Thyroid gland (tissue), 4 donors: Measurements from ENCODE around the gene NBPF26. TPM values are rescaled to one million over a fixed set of nuclear protein-coding genes. Genes with fewer than 3 reads are reported as not detected.
A peak's percentile ranks its signal among the peaks of the same experiment; 100 is the strongest.
"Not testable (repeated sequence)": the region's sequence is repeated elsewhere in the genome, so short reads cannot be mapped to it uniquely, and the experiment has no call there.

ENCODE experiments used
- DNase-seq, 2 donors: peaks; one replicate each; pipeline ENCODE4 v3.0.0-alpha.2; 2019
- H3K27ac ChIP-seq, 3 donors: fragments of 200-600 bp; sonication (generic); 1 replicate in 2 of 3; 2 replicates in 1 of 3; pipeline ENCODE4 v1.5.1; 2016 to 2019; ENCODE audit warnings: mild to moderate bottlenecking in 1 of 3, moderate library complexity in 1 of 3
- H3K27me3 ChIP-seq: fragments of 200-600 bp; sonication (generic); one replicate; pipeline ENCODE4 v1.5.1; 2019
- H3K36me3 ChIP-seq, 2 donors: fragments of 200-600 bp; sonication (generic); one replicate each; pipeline ENCODE4 v1.5.1; 2016 to 2019
- H3K4me1 ChIP-seq, 2 donors: fragments of 200-600 bp; sonication (generic); one replicate each; pipeline ENCODE4 v1.5.1; 2017 to 2019
- H3K4me3 ChIP-seq, 3 donors: fragments of 200-600 bp; sonication (generic); replicated peaks in 1 of 3; 1 replicate in 2 of 3; 2 replicates in 1 of 3; pipeline ENCODE4 v1.5.1; 2016; ENCODE audit warnings: mild to moderate bottlenecking in 1 of 3
- H3K9me3 ChIP-seq: fragments of 200-600 bp; sonication (generic); one replicate; pipeline ENCODE4 v1.5.1; 2017
- CTCF ChIP-seq, 6 experiments: fragments of 200-600 bp in 3 of 6; fragments of 450-650 bp in 3 of 6; sonication (generic) in 3 of 6; IDR thresholded peaks; one replicate each; pipeline ENCODE4 v1.5.1; 2016 to 2019; ENCODE audit warnings: antibody characterized with exemption in 6 of 6, mild to moderate bottlenecking in 2 of 6, inconsistent platforms in 1 of 6, moderate library complexity in 1 of 6
- POLR2A ChIP-seq, 2 donors: fragments of 450-650 bp; IDR thresholded peaks; one replicate each; pipeline ENCODE4 v1.6.1; 2017; ENCODE audit warnings: antibody characterized with exemption in 2 of 2, mild to moderate bottlenecking in 2 of 2, moderate library complexity in 1 of 2
- WGBS, 2 donors: methylation state at CpG; one replicate each; pipeline ENCODE4 v1.1.5; 2017; 5-methylcytosine and 5-hydroxymethylcytosine counted together
- intact Hi-C: fragments of 100-400 bp; cut with DNase I; formaldehyde crosslinking; loops from one replicate; pipeline ENCODE4 v1.15.1; 2023
- total RNA-seq, 4 donors: library from RNA; depleted of rRNA; stranded (reverse); fragments of >200 nt; gene quantifications; one replicate each; pipeline ENCODE4 v1.2.3, GENCODE V29; 2016

The NBPF26 gene
- total RNA-seq, 4 donors from 2014 or later: 9.9 to 36.6 (median 22.2) TPM

- H3K4me1 ChIP-seq, H3K27ac ChIP-seq, H3K27me3 ChIP-seq, H3K4me3 ChIP-seq, H3K36me3 ChIP-seq, intact Hi-C loops, H3K9me3 ChIP-seq: not testable (repeated sequence)
- 15% methylated on average over 10 of the region's 10 CpGs; no CpG with 5 or more reads in 1 of the 2 donors for WGBS, 2 donors
- peak in 1 of 2 donors; percentile 34 for DNase-seq
- peak in 1 of 6 experiments; percentile 69 for TF ChIP-seq CTCF (IDR thresholded peaks at IDR 0.05)
Measured at GRCh38 chr1:120811822-120812221, 88.1 kb downstream of the NBPF26 start.

- H3K27ac ChIP-seq, H3K27me3 ChIP-seq, intact Hi-C loops, H3K36me3 ChIP-seq, H3K4me1 ChIP-seq, H3K9me3 ChIP-seq, DNase-seq, H3K4me3 ChIP-seq: not testable (repeated sequence)
- 88% methylated on average over 4 of the region's 4 CpGs; no CpG with 5 or more reads in 1 of the 2 donors for WGBS, 2 donors
Measured at GRCh38 chr1:120825051-120825450, 101.3 kb downstream of the NBPF26 start.

GRCh38 chr1:120826623-120827022 lies 102.9 kb downstream of the NBPF26 start:
- no CpG with 5 or more reads among the region's 4 CpGs for WGBS, 2 donors
- DNase-seq, H3K9me3 ChIP-seq, intact Hi-C loops, H3K27me3 ChIP-seq, H3K4me3 ChIP-seq, H3K4me1 ChIP-seq, H3K36me3 ChIP-seq, H3K27ac ChIP-seq: not testable (repeated sequence)

GRCh38 chr1:120844186-120844944 lies 120.6 kb downstream of the NBPF26 start:
- peak overlapping the region in 1 of 3 donors; percentile 91 for H3K27ac ChIP-seq
- H3K4me3 ChIP-seq, H3K4me1 ChIP-seq, H3K36me3 ChIP-seq, H3K27me3 ChIP-seq, intact Hi-C loops, H3K9me3 ChIP-seq: not testable (repeated sequence)
- TF ChIP-seq POLR2A (IDR thresholded peaks at IDR 0.05) (peak in 1 of 2 donors; percentile 54), CTCF (IDR thresholded peaks at IDR 0.05) (peak in 1 of 6 experiments; percentile 21)
- 2% methylated on average over 13 of the region's 49 CpGs; no CpG with 5 or more reads in 1 of the 2 donors for WGBS, 2 donors
- DNase-seq: peak in 1 of 2 donors; percentile 82

- DNase-seq: peak in 1 of 2 donors; percentile 3
- H3K4me1 ChIP-seq, H3K36me3 ChIP-seq, H3K4me3 ChIP-seq, H3K9me3 ChIP-seq, intact Hi-C loops, H3K27me3 ChIP-seq: not testable (repeated sequence)
- H3K27ac ChIP-seq: peak overlapping the region in 1 of 3 donors; percentile 91
- WGBS, 2 donors: no CpG with 5 or more reads among the region's 21 CpGs
Measured at GRCh38 chr1:120844945-120845330, 121.2 kb downstream of the NBPF26 start.

GRCh38 chr1:120849400-120850286 lies 125.9 kb downstream of the NBPF26 start:
- intact Hi-C loops, H3K27me3 ChIP-seq, H3K4me1 ChIP-seq, H3K9me3 ChIP-seq, H3K36me3 ChIP-seq, H3K4me3 ChIP-seq: not testable (repeated sequence)
- WGBS, 2 donors: 42% methylated on average over 5 of the region's 27 CpGs; no CpG with 5 or more reads in 1 of the 2 donors
- DNase-seq: peak in 1 of 2 donors; percentile 14
- peak overlapping the region in 1 of 3 donors; percentile 95 for H3K27ac ChIP-seq

GRCh38 chr1:120850287-120850536 lies 126.5 kb downstream of the NBPF26 start:
- WGBS, 2 donors: 0% methylated on average over 8 of the region's 8 CpGs; no CpG with 5 or more reads in 1 of the 2 donors
- H3K4me1 ChIP-seq, intact Hi-C loops, H3K36me3 ChIP-seq, H3K9me3 ChIP-seq, H3K4me3 ChIP-seq, H3K27me3 ChIP-seq: not testable (repeated sequence)
- peak overlapping the region in 1 of 3 donors; percentile 95 for H3K27ac ChIP-seq
- peak in 1 of 2 donors; percentile 6 for DNase-seq
